Measurements from ENCODE around the gene SCG3. TPM values are rescaled to one million over a fixed set of nuclear protein-coding genes. Genes with fewer than 3 reads are reported as not detected.

SCG3 gene
- polyA plus RNA-seq, 3 donors: 0.26 TPM; not detected in 2

GRCh38 chr15:51726302-51727073, 45.2 kb downstream of the SCG3 start:
- DNase-seq: no peak

- no peak for DNase-seq
Measured at GRCh38 chr15:51727141-51727897, 46.0 kb downstream of the SCG3 start.

- DNase-seq: no peak
Measured at GRCh38 chr15:51731549-51732267, 50.4 kb downstream of the SCG3 start.

- no peak for DNase-seq
Measured at GRCh38 chr15:51732646-51733045, 51.3 kb downstream of the SCG3 start.

GRCh38 chr15:51735228-51736010, 54.1 kb downstream of the SCG3 start:
- DNase-seq: no peak

GRCh38 chr15:51736069-51736468, 54.8 kb downstream of the SCG3 start:
- no peak for DNase-seq

- DNase-seq: no peak
Measured at GRCh38 chr15:51736751-51737521, 55.6 kb downstream of the SCG3 start.

GRCh38 chr15:51737522-51738305, 56.4 kb downstream of the SCG3 start, which contains the start of gene LYSMD2:
Gene LYSMD2 (minus strand): TSS chr15:51737655. CDS start chr15:51737622, 33 bp downstream.
- DNase-seq: no peak

GRCh38 chr15:51738553-51738952, 57.2 kb downstream of the SCG3 start:
- DNase-seq: no peak

- DNase-seq: no peak
Measured at GRCh38 chr15:51739061-51739712, 57.9 kb downstream of the SCG3 start.

- DNase-seq: no peak
Measured at GRCh38 chr15:51749307-51749706, 68.0 kb downstream of the SCG3 start.

GRCh38 chr15:51750186-51750585, 68.9 kb downstream of the SCG3 start:
- no peak for DNase-seq

- DNase-seq: no peak
Measured at GRCh38 chr15:51750792-51751696, 69.7 kb downstream of the SCG3 start, which contains the start of gene TMOD2. Gene TMOD2 (plus strand): TSS chr15:51751597. CDS start chr15:51766442, 14,845 bp downstream.

GRCh38 chr15:51751697-51752683, 70.7 kb downstream of the SCG3 start:
- no peak for DNase-seq

GRCh38 chr15:51752888-51753287, 71.6 kb downstream of the SCG3 start:
- DNase-seq: no peak

- no peak for DNase-seq
Measured at GRCh38 chr15:51754267-51754666, 73.0 kb downstream of the SCG3 start.

GRCh38 chr15:51755790-51756189, 74.5 kb downstream of the SCG3 start:
- DNase-seq: no peak

Measured in renal pelvis (tissue), 4 donors.